Measurements from ENCODE around the gene ADAMTS16.

- TF ChIP-seq, protein P1, sequence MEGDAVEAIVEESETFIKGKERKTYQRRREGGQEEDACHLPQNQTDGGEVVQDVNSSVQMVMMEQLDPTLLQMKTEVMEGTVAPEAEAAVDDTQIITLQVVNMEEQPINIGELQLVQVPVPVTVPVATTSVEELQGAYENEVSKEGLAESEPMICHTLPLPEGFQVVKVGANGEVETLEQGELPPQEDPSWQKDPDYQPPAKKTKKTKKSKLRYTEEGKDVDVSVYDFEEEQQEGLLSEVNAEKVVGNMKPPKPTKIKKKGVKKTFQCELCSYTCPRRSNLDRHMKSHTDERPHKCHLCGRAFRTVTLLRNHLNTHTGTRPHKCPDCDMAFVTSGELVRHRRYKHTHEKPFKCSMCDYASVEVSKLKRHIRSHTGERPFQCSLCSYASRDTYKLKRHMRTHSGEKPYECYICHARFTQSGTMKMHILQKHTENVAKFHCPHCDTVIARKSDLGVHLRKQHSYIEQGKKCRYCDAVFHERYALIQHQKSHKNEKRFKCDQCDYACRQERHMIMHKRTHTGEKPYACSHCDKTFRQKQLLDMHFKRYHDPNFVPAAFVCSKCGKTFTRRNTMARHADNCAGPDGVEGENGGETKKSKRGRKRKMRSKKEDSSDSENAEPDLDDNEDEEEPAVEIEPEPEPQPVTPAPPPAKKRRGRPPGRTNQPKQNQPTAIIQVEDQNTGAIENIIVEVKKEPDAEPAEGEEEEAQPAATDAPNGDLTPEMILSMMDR (IDR thresholded peaks at IDR 0.05) = no peak
- TF ChIP-seq POLR2A (IDR thresholded peaks at IDR 0.05) (no peak), EP300 (IDR thresholded peaks at IDR 0.05) (no peak)
Observed at GRCh38 chr5:5293029-5293428, 152.9 kb downstream of the ADAMTS16 start.

Data from ovary (tissue), 3 donors.